HFFc6 (cell line): Measurements from ENCODE around the gene CORO6. TPM values are rescaled to one million over a fixed set of nuclear protein-coding genes. Genes with fewer than 3 reads are reported as not detected.

ENCODE experiments used
- DNase-seq: peaks from one replicate; pipeline ENCODE4 v3.0.0-alpha.2; 2018
- H3K27ac Mint-ChIP-seq: 2 replicates; pipeline ENCODE4 v1.8.0; 2020; ENCODE audit warnings: mild to moderate bottlenecking, mixed read lengths
- H3K27me3 Mint-ChIP-seq: 2 replicates; pipeline ENCODE4 v1.8.0; 2021; ENCODE audit warnings: mild to moderate bottlenecking, moderate library complexity, mixed read lengths; ENCODE audit not compliant: insufficient read depth
- H3K36me3 Mint-ChIP-seq: 2 replicates; pipeline ENCODE4 v1.8.0; 2021; ENCODE audit warnings: low read depth, mixed read lengths
- H3K4me1 Mint-ChIP-seq: 2 replicates; pipeline ENCODE4 v1.8.0; 2020; ENCODE audit warnings: low read depth, mixed read lengths
- H3K4me3 Mint-ChIP-seq: 2 replicates; pipeline ENCODE4 v1.8.0; 2020; ENCODE audit warnings: mild to moderate bottlenecking, moderate library complexity, mixed read lengths
- H3K9me3 Mint-ChIP-seq: 2 replicates; pipeline ENCODE4 v1.8.0; 2020; ENCODE audit warnings: mild to moderate bottlenecking, mixed read lengths
- CTCF ChIP-seq: fragments of 200-600 bp; sonication (generic); IDR thresholded peaks from 2 replicates; pipeline ENCODE4 v1.5.0; 2021; ENCODE audit warnings: antibody characterized with exemption, mild to moderate bottlenecking
- total RNA-seq, 6 experiments: library from RNA; stranded (reverse); fragmentation: NEBNext Ultra II Directional; extraction: Animal tissue kit (Norgen Biotek cat#: 25700); gene quantifications; 2 replicates in 1 of 6; 3 replicates in 5 of 6; pipeline ENCODE4 v1.2.3, GENCODE V29; 2021

Gene CORO6
- total RNA-seq, 6 experiments from 2014 or later = 4.6 to 6.1 (median 5.4) TPM

DNA sequence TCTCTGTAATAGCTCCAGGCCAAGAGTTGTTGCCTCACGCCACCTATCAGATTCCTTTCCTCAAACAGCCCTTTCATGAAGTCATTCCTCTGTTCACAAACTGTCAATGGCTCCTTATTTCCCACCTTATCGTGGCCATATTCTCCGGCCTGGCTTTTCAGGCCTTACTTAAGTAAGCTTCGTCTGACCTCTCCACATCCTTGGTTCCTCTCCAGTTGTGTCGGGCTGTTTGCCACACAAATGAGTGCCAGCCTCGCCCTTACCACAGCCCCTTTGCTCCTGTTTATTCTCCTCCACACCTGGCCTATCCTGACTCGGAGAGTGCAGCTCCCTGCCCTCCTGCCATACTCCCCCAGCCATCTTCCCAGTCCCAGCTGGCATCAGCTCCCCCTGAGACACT is 52.2 kb downstream of the CORO6 start:
- DNase-seq = no peak
- peak overlapping the region; percentile 32; the same call in 1 of the 2 replicates for H3K27ac Mint-ChIP-seq
- no peak for TF ChIP-seq CTCF
- H3K4me1 Mint-ChIP-seq = peaks cover 22% of the 10 kb centered on the region
- H3K27me3 Mint-ChIP-seq = no peaks in the 10 kb centered on the region; the same call in 1 of the 2 replicates
- peaks cover 5% of the 10 kb centered on the region; the same call in 1 of the 2 replicates for H3K36me3 Mint-ChIP-seq
- H3K4me3 Mint-ChIP-seq = no peak overlapping the region; the same call in 1 of the 2 replicates
- H3K9me3 Mint-ChIP-seq = no peaks in the 10 kb centered on the region

GRCh38 chr17:29569245-29569950 is 53.3 kb downstream of the CORO6 start:
- no peak for TF ChIP-seq CTCF
- Mint-ChIP-seq H3K4me1 (peaks cover 22% of the 10 kb centered on the region), H3K9me3 (no peaks in the 10 kb centered on the region), H3K27me3 (no peaks in the 10 kb centered on the region; the same call in 1 of the 2 replicates), H3K27ac (peak overlapping the region; percentile 81), H3K36me3 (peaks cover 5% of the 10 kb centered on the region; the same call in 1 of the 2 replicates), H3K4me3 (peak overlapping the region; percentile 96)
- DNase-seq = peak; percentile 77

DNA sequence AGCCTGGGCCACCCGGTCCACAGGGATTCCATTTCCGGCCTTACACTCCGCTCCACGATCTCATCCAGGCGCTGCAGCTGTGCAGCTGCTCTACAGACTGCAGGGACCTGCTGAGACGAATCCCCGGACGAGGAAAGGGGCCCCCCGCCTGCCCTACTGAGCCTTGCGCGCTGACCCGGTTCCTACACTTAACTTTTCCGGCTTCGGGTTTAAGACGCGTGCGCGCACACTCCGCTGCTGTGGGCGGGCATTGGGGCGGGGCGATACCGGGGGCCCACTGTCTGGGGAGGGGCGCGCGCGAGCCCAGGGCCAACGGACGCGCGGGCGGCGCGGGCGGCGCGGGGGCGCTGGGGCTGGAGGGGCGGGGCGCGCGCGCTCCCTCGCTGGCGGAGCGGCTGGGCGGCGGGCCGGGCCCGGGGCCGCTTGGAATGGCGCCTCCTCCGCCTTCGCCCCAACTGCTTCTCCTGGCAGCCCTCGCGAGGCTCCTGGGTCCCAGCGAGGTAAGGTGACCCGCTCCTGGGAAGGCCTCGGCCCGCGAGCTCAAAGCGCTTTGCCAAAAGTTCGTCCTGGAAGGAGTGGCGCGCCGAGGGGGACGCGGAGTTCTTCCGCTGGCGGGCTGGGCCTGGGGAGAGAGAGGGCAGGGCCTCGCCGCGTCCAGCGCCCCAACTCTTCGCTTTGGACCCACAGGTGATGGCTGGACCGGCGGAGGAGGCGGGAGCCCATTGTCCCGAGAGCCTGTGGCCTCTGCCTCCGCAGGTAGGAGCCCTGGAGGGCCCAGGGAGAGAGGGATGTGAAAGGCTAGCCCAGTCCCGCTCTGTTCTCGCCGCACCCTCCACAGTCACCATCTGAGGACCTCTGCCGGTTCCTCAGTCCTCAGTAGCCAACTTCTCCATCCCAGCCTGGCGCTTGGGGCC is 54.1 kb downstream of the CORO6 start, which contains the start of gene TP53I13:
Gene TP53I13, plus strand, starts transcription at position 371 of the 914 bp plus-strand sequence. Its CDS starts 58 bp downstream, at position 429.
- peak within 1 kb of the TSS; percentile 89 for H3K27ac Mint-ChIP-seq
- peaks cover 5% of the 10 kb centered on the region; the same call in 1 of the 2 replicates for H3K36me3 Mint-ChIP-seq
- peak; percentile 56 for DNase-seq
- H3K4me3 Mint-ChIP-seq = peak within 1 kb of the TSS; percentile 96
- TF ChIP-seq CTCF = no peak
- no peaks in the 10 kb centered on the region; the same call in 1 of the 2 replicates for H3K27me3 Mint-ChIP-seq
- H3K9me3 Mint-ChIP-seq = no peaks in the 10 kb centered on the region
- peaks cover 21% of the 10 kb centered on the region for H3K4me1 Mint-ChIP-seq

- H3K4me3 Mint-ChIP-seq = peak overlapping the region; percentile 96
- peak; percentile 60 for DNase-seq
- peak; percentile 70 for TF ChIP-seq CTCF
- H3K4me1 Mint-ChIP-seq = peaks cover 15% of the 10 kb centered on the region
- H3K9me3 Mint-ChIP-seq = no peaks in the 10 kb centered on the region
- peaks cover 5% of the 10 kb centered on the region; the same call in 1 of the 2 replicates for H3K36me3 Mint-ChIP-seq
- peak overlapping the region; percentile 89 for H3K27ac Mint-ChIP-seq
- H3K27me3 Mint-ChIP-seq = no peaks in the 10 kb centered on the region; the same call in 1 of the 2 replicates
These were observed 55.0 kb downstream of the CORO6 start for GRCh38 chr17:29567554-29568330.

DNA sequence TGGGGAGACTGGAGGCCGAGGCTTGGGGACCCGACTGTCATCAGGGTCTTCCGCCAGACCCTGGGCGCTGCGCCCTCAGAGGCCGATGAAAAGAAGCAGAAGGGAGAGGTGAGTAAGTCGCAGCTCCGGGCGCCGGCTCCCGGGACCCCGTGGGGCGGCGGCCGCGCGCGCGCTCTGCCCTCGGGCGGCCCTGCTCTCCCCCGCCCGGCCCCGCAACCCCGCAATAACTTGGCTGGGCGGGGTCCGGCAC is 55.5 kb downstream of the CORO6 start:
- H3K36me3 Mint-ChIP-seq = peaks cover 5% of the 10 kb centered on the region; the same call in 1 of the 2 replicates
- H3K9me3 Mint-ChIP-seq = no peaks in the 10 kb centered on the region
- no peak for DNase-seq
- H3K27me3 Mint-ChIP-seq = no peaks in the 10 kb centered on the region; the same call in 1 of the 2 replicates
- peak overlapping the region; percentile 96 for H3K4me3 Mint-ChIP-seq
- H3K4me1 Mint-ChIP-seq = peaks cover 15% of the 10 kb centered on the region
- no peak overlapping the region for H3K27ac Mint-ChIP-seq
- no peak for TF ChIP-seq CTCF
